Psoas muscle (tissue), 8 donors: ENCODE measurements around the gene BAIAP2. TPM values are rescaled to one million over a fixed set of nuclear protein-coding genes. Genes with fewer than 3 reads are reported as not detected.
"Not testable (repeated sequence)": the region's sequence is repeated elsewhere in the genome, so short reads cannot be mapped to it uniquely, and the experiment has no call there.

Experiments used
- ATAC-seq, 4 donors: fragments of 200-7000 bp; cut with Tn5 transposase; one replicate each; pipeline ENCODE4 v1.9.1; 2020; ENCODE audit warnings: moderate library complexity in 3 of 4, mild to moderate bottlenecking in 2 of 4
- DNase-seq, 2 donors: peaks; one replicate each; pipeline ENCODE4 v3.0.0-alpha.2; 2020
- H3K27ac ChIP-seq: fragments of 200-600 bp; one replicate; pipeline ENCODE4 v1.8.0; 2022
- H3K27me3 ChIP-seq, 3 donors: fragments of 200-600 bp in 1 of 3; one replicate each; pipeline versions ENCODE4 v1.6.1 to v1.8.0; 2013 to 2022; ENCODE audit warnings: low read length in 2 of 3, mild to moderate bottlenecking in 2 of 3, moderate library complexity in 1 of 3; ENCODE audit not compliant: insufficient read depth in 3 of 3
- H3K36me3 ChIP-seq, 2 donors: fragments of 200-600 bp in 1 of 2; one replicate each; pipeline versions ENCODE4 v1.6.1 to v1.8.0; 2013 to 2022; ENCODE audit warnings: low read depth in 1 of 2, mild to moderate bottlenecking in 1 of 2, moderate library complexity in 1 of 2; ENCODE audit not compliant: insufficient read depth in 1 of 2
- H3K4me1 ChIP-seq: fragments of 200-600 bp; one replicate; pipeline ENCODE4 v1.8.0; 2022
- H3K4me3 ChIP-seq: fragments of 200-600 bp; one replicate; pipeline ENCODE4 v1.8.0; 2022; ENCODE audit warnings: mild to moderate bottlenecking
- H3K9me3 ChIP-seq: fragments of 200-600 bp; one replicate; pipeline ENCODE4 v1.8.0; 2022
- WGBS, 3 donors: extraction: QIAGEN DNeasy Blood & Tissue Kit; methylation state at CpG; one replicate each; pipeline versions ENCODE4 v1.1.6 to v1.1.7; 2013; 5-methylcytosine and 5-hydroxymethylcytosine counted together
- intact Hi-C, 2 donors: fragments of 100-400 bp; cut with DNase I; formaldehyde crosslinking; loops; one replicate each; pipeline versions ENCODE4 v1.11.0 to v1.14.2; 2022
- polyA plus RNA-seq, 3 donors: library from polyadenylated mRNA; stranded (reverse); fragments of 200-250 nt; gene quantifications; one replicate each; pipeline ENCODE4 v1.2.3, GENCODE V29; 2013
- total RNA-seq, 4 donors: library from RNA; stranded (reverse); fragmentation: NEBNext Ultra II Directional in 2 of 4; extraction: Animal tissue kit (Norgen Biotek cat#: 25700) in 2 of 4; gene quantifications; one replicate each; pipeline versions ENCODE4 v1.2.1 to v1.2.4, GENCODE V29; 2021 to 2023
- TF ChIP-seq, protein P1 (sequence below): fragments of 200-600 bp; IDR thresholded peaks from one replicate; pipeline ENCODE4 v1.8.0; 2022; ENCODE audit warnings: antibody characterized with exemption
- donor health status: healthy with polysubstance abuse.
- donor health status: DM: no; HTN: no; CAD: no; lungs with moderate emphysema.
- donor health status: Bipolar disorder and iron deficiency.
- donor health status: healthy.
- donor health status: DM: yes; HTN: yes; CAD: no.
- donor health status: DM: no; HTN: no; CAD: no.
- donor health status: DM: no; HTN: no; CAD: no.
- donor health status: DM: yes; HTN: yes; CAD: no.

BAIAP2 gene
- total and polyA plus RNA-seq, 7 donors: 3.9 to 28.9 (median 8.6) TPM

DNA sequence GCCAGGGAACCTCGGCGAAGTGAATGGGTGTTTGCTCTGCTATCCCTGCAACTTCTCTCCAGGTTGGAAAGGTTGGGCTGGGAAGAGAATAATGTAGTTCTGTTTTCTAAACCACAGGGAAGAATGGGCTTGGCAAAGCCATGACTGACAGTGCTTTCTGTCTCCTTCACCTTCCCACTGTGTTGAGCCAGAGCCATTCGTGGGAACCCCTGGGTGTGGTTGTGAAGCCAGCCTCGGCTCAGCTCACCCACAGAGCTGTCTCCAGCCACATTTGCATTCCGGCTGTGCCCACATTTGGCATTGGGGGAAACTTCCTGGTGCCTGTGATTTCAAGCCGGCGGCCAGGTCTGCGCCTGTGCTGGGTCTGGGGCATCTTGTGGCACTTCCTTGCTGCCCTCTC lies 39.9 kb downstream of the BAIAP2 start:
- Histone ChIP-seq H3K4me3 (no peak overlapping the region), H3K9me3 (no peaks in the 10 kb centered on the region), H3K27me3 (no peaks in the 10 kb centered on the region), H3K27ac (no peak overlapping the region), H3K36me3 (no peaks in the 10 kb centered on the region), H3K4me1 (no peaks in the 10 kb centered on the region)
- intact Hi-C loops: no loop called here
- TF ChIP-seq, protein P1, sequence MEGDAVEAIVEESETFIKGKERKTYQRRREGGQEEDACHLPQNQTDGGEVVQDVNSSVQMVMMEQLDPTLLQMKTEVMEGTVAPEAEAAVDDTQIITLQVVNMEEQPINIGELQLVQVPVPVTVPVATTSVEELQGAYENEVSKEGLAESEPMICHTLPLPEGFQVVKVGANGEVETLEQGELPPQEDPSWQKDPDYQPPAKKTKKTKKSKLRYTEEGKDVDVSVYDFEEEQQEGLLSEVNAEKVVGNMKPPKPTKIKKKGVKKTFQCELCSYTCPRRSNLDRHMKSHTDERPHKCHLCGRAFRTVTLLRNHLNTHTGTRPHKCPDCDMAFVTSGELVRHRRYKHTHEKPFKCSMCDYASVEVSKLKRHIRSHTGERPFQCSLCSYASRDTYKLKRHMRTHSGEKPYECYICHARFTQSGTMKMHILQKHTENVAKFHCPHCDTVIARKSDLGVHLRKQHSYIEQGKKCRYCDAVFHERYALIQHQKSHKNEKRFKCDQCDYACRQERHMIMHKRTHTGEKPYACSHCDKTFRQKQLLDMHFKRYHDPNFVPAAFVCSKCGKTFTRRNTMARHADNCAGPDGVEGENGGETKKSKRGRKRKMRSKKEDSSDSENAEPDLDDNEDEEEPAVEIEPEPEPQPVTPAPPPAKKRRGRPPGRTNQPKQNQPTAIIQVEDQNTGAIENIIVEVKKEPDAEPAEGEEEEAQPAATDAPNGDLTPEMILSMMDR: no peak
- DNase-seq (no peak), ATAC-seq (no peak)
- 63 to 74% (median 63%) methylated on average over 8 of the region's 8 CpGs for WGBS, 3 donors

DNA sequence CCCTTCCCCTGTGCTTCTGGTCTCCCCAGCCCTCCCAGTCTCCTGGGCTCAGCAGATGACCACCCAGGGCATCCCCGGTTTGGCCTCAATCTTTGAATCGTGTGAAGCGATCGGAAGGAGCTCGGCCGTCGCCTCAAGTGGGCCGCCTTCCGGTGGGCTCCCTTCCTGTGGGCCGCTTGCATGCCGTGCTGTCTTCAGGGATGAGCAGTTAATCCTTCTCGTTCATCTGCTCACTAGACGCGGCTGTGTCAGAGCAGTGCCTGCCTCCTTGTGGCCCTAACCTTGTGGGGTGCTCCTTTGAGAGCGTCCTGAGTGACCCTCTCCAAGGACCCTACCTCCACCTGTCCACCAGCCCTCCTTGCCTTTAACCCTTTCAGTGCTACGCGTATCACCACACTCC lies 40.4 kb downstream of the BAIAP2 start:
- H3K27me3 ChIP-seq: no peaks in the 10 kb centered on the region
- H3K36me3 ChIP-seq: no peaks in the 10 kb centered on the region
- 78 to 86% (median 86%) methylated on average over 17 of the region's 17 CpGs for whole genome bisulfite sequencing, 3 donors
- intact Hi-C loops: no loop called here
- H3K9me3 ChIP-seq: no peaks in the 10 kb centered on the region
- DNase-seq: no peak
- TF ChIP-seq, protein P1: no peak
- H3K4me1 ChIP-seq: no peaks in the 10 kb centered on the region
- no peak overlapping the region for H3K27ac ChIP-seq
- no peak for ATAC-seq
- H3K4me3 ChIP-seq: no peak overlapping the region

DNA sequence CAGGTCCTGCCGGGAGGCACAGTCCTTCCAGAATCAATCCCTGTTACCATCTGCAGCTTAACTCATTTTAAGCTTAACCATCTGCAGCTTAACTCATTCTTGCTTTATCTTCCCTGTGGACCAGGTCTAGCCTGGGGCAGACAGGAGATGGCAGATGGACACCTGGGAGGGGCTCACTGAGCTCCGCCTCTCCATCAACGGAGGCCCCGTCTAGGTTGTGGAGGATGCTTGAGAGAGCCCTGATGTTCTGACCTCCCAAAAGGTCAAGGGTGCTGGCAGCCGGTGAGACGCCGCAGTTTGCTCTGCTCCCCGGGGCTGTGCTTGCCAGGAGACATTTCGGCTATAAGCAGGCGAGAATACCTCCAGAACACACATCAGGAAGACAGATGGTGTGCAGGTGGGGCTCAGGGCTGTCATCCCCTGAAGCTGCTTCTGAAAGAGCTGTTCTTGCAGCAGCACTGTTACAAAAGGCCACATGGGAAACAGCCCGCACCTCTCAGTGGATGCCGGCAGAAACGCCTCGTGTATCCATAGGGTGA lies 41.3 kb downstream of the BAIAP2 start:
- Histone ChIP-seq H3K36me3 (no peaks in the 10 kb centered on the region), H3K27ac (no peak overlapping the region), H3K4me1 (no peaks in the 10 kb centered on the region), H3K9me3 (no peaks in the 10 kb centered on the region), H3K27me3 (no peaks in the 10 kb centered on the region), H3K4me3 (no peak overlapping the region)
- intact Hi-C loops: no loop called here
- WGBS, 3 donors: 73 to 77% (median 76%) methylated on average over 14 of the region's 14 CpGs
- DNase-seq (no peak), ATAC-seq (no peak)
- TF ChIP-seq, protein P1: no peak

DNA sequence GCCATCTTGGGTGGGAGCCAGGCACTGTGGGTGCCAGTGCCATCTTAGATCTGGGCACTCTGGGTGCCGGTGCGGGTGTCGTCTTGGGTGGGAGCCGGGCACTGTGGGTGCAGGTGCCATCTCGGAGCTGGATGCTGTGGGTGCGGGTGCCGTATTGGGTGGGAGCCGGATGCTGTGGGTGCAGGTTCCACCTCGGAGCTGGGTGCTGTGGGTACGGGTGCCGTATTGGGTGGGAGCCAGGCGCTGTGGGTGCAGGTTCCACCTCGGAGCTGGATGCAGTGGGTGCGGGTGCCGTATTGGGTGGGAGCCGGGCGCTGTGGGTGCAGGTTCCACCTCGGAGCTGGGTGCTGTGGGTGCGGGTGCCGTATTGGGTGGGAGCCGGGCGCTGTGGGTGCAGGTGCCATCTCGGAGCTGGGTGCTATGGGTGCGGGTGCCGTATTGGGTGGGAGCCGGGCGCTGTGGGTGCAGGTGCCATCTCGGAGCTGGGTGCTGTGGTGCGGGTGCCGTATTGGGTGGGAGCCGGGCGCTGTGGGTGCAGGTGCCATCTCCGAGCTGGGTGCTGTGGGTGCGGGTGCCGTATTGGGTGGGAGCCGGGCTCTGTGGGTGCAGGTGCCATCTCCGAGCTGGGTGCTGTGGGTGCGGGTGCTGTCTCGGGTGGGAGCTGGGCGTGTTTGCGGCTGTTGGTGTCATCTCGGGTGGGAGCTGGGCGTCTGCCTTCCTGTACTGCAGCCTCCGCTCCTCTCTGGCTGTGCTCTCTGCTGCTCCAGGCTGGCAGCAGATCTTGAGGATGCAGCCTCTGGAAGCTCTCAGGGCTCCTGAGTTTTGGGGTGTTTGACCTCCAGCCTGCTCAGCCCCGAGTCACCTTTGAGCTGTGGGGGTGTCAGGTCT lies 43.3 kb downstream of the BAIAP2 start:
- ATAC-seq, DNase-seq, H3K27ac ChIP-seq, H3K36me3 ChIP-seq, H3K9me3 ChIP-seq, H3K27me3 ChIP-seq, intact Hi-C loops, H3K4me3 ChIP-seq: not testable (repeated sequence)
- peaks cover 17% of the 10 kb centered on the region for H3K4me1 ChIP-seq
- WGBS, 3 donors: 94 to 95% (median 95%) methylated on average over 41 to 45 of the region's 45 CpGs

DNA sequence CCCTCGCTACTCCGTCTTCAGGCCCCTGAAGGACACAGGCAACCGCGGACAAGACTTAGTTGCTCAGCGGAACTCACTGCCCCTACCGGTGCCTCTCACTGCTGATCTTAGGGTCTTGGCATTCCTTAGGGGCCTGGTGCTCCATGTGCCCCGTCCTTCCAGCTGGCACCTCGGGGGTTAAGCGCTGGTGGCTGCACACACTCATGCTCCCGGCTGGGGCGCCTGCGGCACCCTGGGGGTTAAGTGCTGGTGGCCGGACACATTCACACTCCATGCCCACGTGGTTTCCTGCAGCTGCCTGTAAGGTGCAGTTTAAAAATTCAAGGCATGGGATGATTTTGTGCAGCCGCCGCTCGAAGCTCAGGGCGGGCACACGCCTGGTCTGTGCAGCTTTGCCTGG lies 45.1 kb downstream of the BAIAP2 start:
- ATAC-seq (no peak), DNase-seq (no peak)
- no peaks in the 10 kb centered on the region for H3K36me3 ChIP-seq
- H3K27ac ChIP-seq: no peak overlapping the region
- TF ChIP-seq, protein P1: no peak
- H3K4me3 ChIP-seq: no peak overlapping the region
- intact Hi-C loops: loop anchor here (5.0 kb wide), 1 partner anchor 43 kb away; the partner anchor contains the start of gene BAIAP2 (in 2 of the 2)
- H3K4me1 ChIP-seq: peaks cover 29% of the 10 kb centered on the region
- WGBS, 3 donors: 66 to 76% (median 71%) methylated on average over 19 of the region's 19 CpGs
- no peaks in the 10 kb centered on the region for H3K9me3 ChIP-seq
- no peaks in the 10 kb centered on the region for H3K27me3 ChIP-seq
